B cell (primary cell): Measurements from ENCODE around the gene DVL2. TPM values are rescaled to one million over a fixed set of nuclear protein-coding genes. Genes with fewer than 3 reads are reported as not detected.

ENCODE experiments used
- ATAC-seq: fragments of 200-7000 bp; cut with Tn5 transposase; one replicate; pipeline ENCODE4 v1.10.0; 2021; ENCODE audit warnings: low read depth, mild to moderate bottlenecking, moderate number of reproducible peaks, moderate library complexity
- CTCF ChIA-PET: fragments of 350-600 bp; sonication (Branson Sonifier 250); formaldehyde crosslinking; loops from one replicate; lab custom pipeline; 2021; ENCODE audit warnings: antibody characterized with exemption, inconsistent platforms; lab: Charles Lee
- POLR2A ChIA-PET: fragments of 350-600 bp; sonication (Branson Sonifier 250); formaldehyde crosslinking; loops from one replicate; lab custom pipeline; 2021; ENCODE audit warnings: antibody characterized with exemption; lab: Charles Lee
- DNase-seq: peaks from one replicate; pipeline ENCODE4 v3.0.0; 2013
- H2AFZ ChIP-seq: 2 replicates; pipeline ENCODE4 v1.6.1; 2012; ENCODE audit warnings: mild to moderate bottlenecking, low read depth, low read length; ENCODE audit not compliant: insufficient read depth, poor library complexity, severe bottlenecking
- H3K27ac ChIP-seq, 2 donors: 1 replicate in 1 of 2; 2 replicates in 1 of 2; pipeline ENCODE4 v1.5.1; 2012 to 2013; ENCODE audit warnings: low read length in 2 of 2, mild to moderate bottlenecking in 2 of 2, moderate library complexity in 1 of 2
- H3K27me3 ChIP-seq, 4 experiments: fragments of 200-600 bp in 1 of 4; sonication (generic) in 1 of 4; replicated peaks in 1 of 4; 1 replicate in 2 of 4; 2 replicates in 2 of 4; pipeline versions ENCODE4 v1.6.1 to v1.7.0; 2013 to 2016; ENCODE audit warnings: low read length in 3 of 4, mild to moderate bottlenecking in 2 of 4, mixed read lengths in 1 of 4, moderate library complexity in 1 of 4; ENCODE audit not compliant: insufficient read depth in 4 of 4, control insufficient read depth in 3 of 4; ENCODE audit errors: control extremely low read depth in 1 of 4
- H3K36me3 ChIP-seq, 2 experiments: replicated peaks in 1 of 2; 1 replicate in 1 of 2; 2 replicates in 1 of 2; pipeline versions ENCODE4 v1.6.1 to v1.7.1; 2013; ENCODE audit warnings: low read length in 1 of 2; ENCODE audit not compliant: insufficient read depth in 2 of 2, control insufficient read depth in 1 of 2; ENCODE audit errors: control extremely low read depth in 1 of 2, extremely low read depth in 1 of 2
- H3K4me1 ChIP-seq, 2 donors: fragments of 200-600 bp in 1 of 2; sonication (generic) in 1 of 2; 1 replicate in 1 of 2; 2 replicates in 1 of 2; pipeline versions ENCODE4 v1.5.1 to v1.6.1; 2013 to 2017; ENCODE audit warnings: low read length in 2 of 2; ENCODE audit not compliant: control insufficient read depth in 2 of 2, insufficient read depth in 2 of 2
- H3K4me2 ChIP-seq: replicated peaks from 2 replicates; pipeline ENCODE3; 2012; ENCODE audit warnings: mild to moderate bottlenecking, low read depth, low read length; ENCODE audit not compliant: poor library complexity, severe bottlenecking
- H3K4me3 ChIP-seq, 5 experiments: fragments of 200-600 bp in 1 of 5; sonication (generic) in 1 of 5; 1 replicate in 3 of 5; 2 replicates in 2 of 5; pipeline versions ENCODE4 v1.5.1 to v1.7.0; 2011 to 2016; ENCODE audit warnings: low read length in 4 of 5, mild to moderate bottlenecking in 4 of 5, low read depth in 2 of 5, control low read depth in 1 of 5, moderate library complexity in 1 of 5; ENCODE audit not compliant: insufficient read depth in 1 of 5; ENCODE audit errors: control extremely low read depth in 1 of 5, extremely low read depth in 1 of 5
- H3K79me2 ChIP-seq: fragments of 200-600 bp; sonication (generic); one replicate; pipeline ENCODE4 v1.6.0; 2016; ENCODE audit warnings: low read length; ENCODE audit not compliant: control insufficient read depth, insufficient read depth
- H3K9ac ChIP-seq: fragments of 200-600 bp; sonication (generic); 2 replicates; pipeline ENCODE4 v1.6.1; 2017; ENCODE audit warnings: mild to moderate bottlenecking, low read length, moderate library complexity
- H3K9me3 ChIP-seq, 3 donors: one replicate each; pipeline versions ENCODE4 v1.6.1 to v1.7.1; 2013; ENCODE audit warnings: low read length in 2 of 3; ENCODE audit not compliant: control insufficient read depth in 2 of 3, insufficient read depth in 1 of 3; ENCODE audit errors: control extremely low read depth in 1 of 3
- H4K20me1 ChIP-seq: 2 replicates; pipeline ENCODE4 v1.6.0; 2012; ENCODE audit warnings: mild to moderate bottlenecking, low read length; ENCODE audit not compliant: insufficient read depth, control insufficient read depth, poor library complexity, severe bottlenecking
- H3K27ac Mint-ChIP-seq: one replicate; pipeline ENCODE4 v1.8.0; 2021; ENCODE audit warnings: mixed read lengths
- H3K27me3 Mint-ChIP-seq: one replicate; pipeline ENCODE4 v1.8.0; 2021; ENCODE audit warnings: mixed read lengths
- H3K4me1 Mint-ChIP-seq: one replicate; pipeline ENCODE4 v1.8.0; 2021; ENCODE audit warnings: mixed read lengths
- H3K4me3 Mint-ChIP-seq: one replicate; pipeline ENCODE4 v1.8.0; 2021; ENCODE audit warnings: mixed read lengths
- H3K9me3 Mint-ChIP-seq: one replicate; pipeline ENCODE4 v1.8.0; 2022; ENCODE audit warnings: mixed read lengths; ENCODE audit not compliant: insufficient read depth
- EZH2 ChIP-seq: IDR thresholded peaks from 2 replicates; pipeline ENCODE4 v1.6.1; 2012; ENCODE audit warnings: borderline replicate concordance, low read depth, mild to moderate bottlenecking, moderate library complexity, low read length; ENCODE audit not compliant: insufficient read depth, poor library complexity, severe bottlenecking
- whole genome bisulfite sequencing: methylation state at CpG from one replicate; pipeline ENCODE4 v1.1.5; 2013; ENCODE audit warnings: missing lambda C conversion rate; ENCODE audit not compliant: insufficient coverage; 5-methylcytosine and 5-hydroxymethylcytosine counted together
- intact Hi-C: fragments of 100-400 bp; cut with micrococcal nuclease; formaldehyde crosslinking; loops from one replicate; pipeline ENCODE4 v1.10.0; 2022
- polyA plus RNA-seq: library from polyadenylated mRNA; depleted of rRNA; stranded (reverse); fragments of >200 nt; gene quantifications from 2 replicates; pipeline ENCODE4 v1.2.3, GENCODE V29; 2012
- total RNA-seq, 2 donors: library from RNA; stranded (reverse); fragments of 120-200 nt in 1 of 2; gene quantifications; 1 replicate in 1 of 2; 2 replicates in 1 of 2; pipeline versions ENCODE4 v1.2.3 to v1.2.4, GENCODE V29; 2013 to 2022
- TF ChIP-seq, protein P1 (sequence below): fragments of 200-600 bp; IDR thresholded peaks from one replicate; pipeline ENCODE4 v1.8.0; 2022; ENCODE audit warnings: antibody characterized with exemption, mild to moderate bottlenecking

Gene DVL2
- total and polyA plus RNA-seq, 2 donors (not counting 1 experiment from before 2014, with no cell fraction given), result 22.5 to 104 TPM

DNA sequence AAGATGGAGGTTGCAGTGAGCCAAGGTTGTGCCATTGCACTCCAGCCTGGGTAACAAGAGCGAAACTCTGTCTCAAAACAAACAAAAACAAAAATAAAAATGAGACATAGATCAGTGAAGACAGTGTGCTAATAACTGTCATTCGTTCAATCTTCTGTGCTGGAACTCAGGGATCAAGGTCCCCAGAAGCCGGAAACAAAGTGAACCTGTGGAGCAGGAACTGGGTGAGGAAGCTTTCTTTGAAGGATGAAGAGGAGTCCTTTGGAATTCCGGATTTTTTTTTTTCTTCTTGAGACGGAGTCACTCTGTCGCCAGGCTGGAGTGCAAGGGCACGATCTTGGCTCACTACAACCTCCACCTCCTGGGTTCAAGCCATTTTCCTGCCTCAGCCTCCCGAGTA, 45.1 kb upstream of the DVL2 start:
- ChIA-PET CTCF (interaction anchor here (0.6 to 10.9 kb wide), 10 partner anchors 10 to 281 kb away, joined by 3 to 115 read pairs (median 3); partner anchors contain the start of gene ACAP1), POLR2A (interaction anchor here (0.7 kb wide), 1 partner anchor 164 kb away, joined by 4 read pairs; no protein-coding TSS in a partner anchor)
- H3K4me3 Mint-ChIP-seq, result no peak overlapping the region
- no peaks in the 10 kb centered on the region for H3K36me3 ChIP-seq
- H2AFZ ChIP-seq, result no peak overlapping the region
- intact Hi-C loops, result no loop called here
- no peak for TF ChIP-seq EZH2
- TF ChIP-seq, protein P1, sequence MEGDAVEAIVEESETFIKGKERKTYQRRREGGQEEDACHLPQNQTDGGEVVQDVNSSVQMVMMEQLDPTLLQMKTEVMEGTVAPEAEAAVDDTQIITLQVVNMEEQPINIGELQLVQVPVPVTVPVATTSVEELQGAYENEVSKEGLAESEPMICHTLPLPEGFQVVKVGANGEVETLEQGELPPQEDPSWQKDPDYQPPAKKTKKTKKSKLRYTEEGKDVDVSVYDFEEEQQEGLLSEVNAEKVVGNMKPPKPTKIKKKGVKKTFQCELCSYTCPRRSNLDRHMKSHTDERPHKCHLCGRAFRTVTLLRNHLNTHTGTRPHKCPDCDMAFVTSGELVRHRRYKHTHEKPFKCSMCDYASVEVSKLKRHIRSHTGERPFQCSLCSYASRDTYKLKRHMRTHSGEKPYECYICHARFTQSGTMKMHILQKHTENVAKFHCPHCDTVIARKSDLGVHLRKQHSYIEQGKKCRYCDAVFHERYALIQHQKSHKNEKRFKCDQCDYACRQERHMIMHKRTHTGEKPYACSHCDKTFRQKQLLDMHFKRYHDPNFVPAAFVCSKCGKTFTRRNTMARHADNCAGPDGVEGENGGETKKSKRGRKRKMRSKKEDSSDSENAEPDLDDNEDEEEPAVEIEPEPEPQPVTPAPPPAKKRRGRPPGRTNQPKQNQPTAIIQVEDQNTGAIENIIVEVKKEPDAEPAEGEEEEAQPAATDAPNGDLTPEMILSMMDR, result no peak
- no peak for DNase-seq
- H4K20me1 ChIP-seq, result no peaks in the 10 kb centered on the region
- H3K9me3 ChIP-seq, result peaks cover 0 to 16% (median 0%) of the 10 kb centered on the region in 3 donors
- WGBS, result 88% methylated on average over 5 of the region's 8 CpGs
- H3K9me3 Mint-ChIP-seq, result no peaks in the 10 kb centered on the region
- H3K4me1 Mint-ChIP-seq, result peaks cover 20% of the 10 kb centered on the region
- H3K27ac Mint-ChIP-seq, result no peak overlapping the region
- peaks cover 0 to 34% (median 13%) of the 10 kb centered on the region in 4 experiments for H3K27me3 ChIP-seq
- H3K4me2 ChIP-seq, result no peak overlapping the region
- H3K4me3 ChIP-seq, result no peak overlapping the region
- no peak overlapping the region for H3K27ac ChIP-seq
- peaks cover 20 to 31% of the 10 kb centered on the region in 2 donors for H3K4me1 ChIP-seq
- peaks cover 16% of the 10 kb centered on the region for H3K27me3 Mint-ChIP-seq
- no peak for ATAC-seq
- H3K79me2 ChIP-seq, result no peaks in the 10 kb centered on the region
- H3K9ac ChIP-seq, result no peak overlapping the region

DNA sequence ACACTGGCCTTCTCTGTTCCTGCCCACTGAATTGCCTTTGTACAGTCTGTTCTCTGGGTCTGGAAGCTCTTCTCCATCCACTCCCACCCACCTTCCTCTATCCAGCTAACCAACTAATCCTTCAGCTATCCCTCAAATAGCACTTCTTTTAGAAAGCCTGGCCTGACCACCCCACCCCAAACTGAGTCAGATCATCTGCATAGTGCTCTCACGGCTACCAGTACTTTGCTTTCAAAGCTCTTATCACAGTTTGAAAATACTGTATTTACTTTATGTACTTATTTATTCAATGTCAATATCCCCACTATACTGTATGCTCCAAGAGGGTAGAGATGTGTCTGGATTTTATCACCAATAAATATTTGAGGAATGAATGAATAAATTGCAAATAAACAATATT, 32.5 kb upstream of the DVL2 start:
- Histone ChIP-seq H3K9ac (no peak overlapping the region), H2AFZ (no peak overlapping the region), H3K36me3 (no peaks in the 10 kb centered on the region), H3K9me3 (peaks cover 0 to 4% (median 0%) of the 10 kb centered on the region in 3 donors), H3K79me2 (no peaks in the 10 kb centered on the region), H3K27ac (no peak overlapping the region), H3K4me1 (peaks cover 19% of the 10 kb centered on the region in 2 donors), H3K4me3 (no peak overlapping the region), H4K20me1 (no peaks in the 10 kb centered on the region), H3K27me3 (peaks cover 0 to 20% (median 9%) of the 10 kb centered on the region in 4 experiments), H3K4me2 (no peak overlapping the region)
- ATAC-seq, result no peak
- Mint-ChIP-seq H3K27ac (no peak overlapping the region), H3K4me3 (no peak overlapping the region), H3K27me3 (peaks cover 30% of the 10 kb centered on the region), H3K4me1 (peaks cover 18% of the 10 kb centered on the region), H3K9me3 (no peaks in the 10 kb centered on the region)
- POLR2A ChIA-PET, result no interaction called here
- DNase-seq, result no peak
- CTCF ChIA-PET, result interaction anchor here (0.7 to 1.7 kb wide), 4 partner anchors 11 to 210 kb away, joined by 3 to 5 read pairs (median 3); no protein-coding TSS in a partner anchor
- TF ChIP-seq, protein P1, result no peak
- no peak for TF ChIP-seq EZH2
- WGBS, result no CpG with 5 or more reads among the region's 1 CpG
- intact Hi-C loops, result no loop called here
